Measurements from ENCODE around the gene HSPG2. TPM values are rescaled to one million over a fixed set of nuclear protein-coding genes. Genes with fewer than 3 reads are reported as not detected.
A peak's percentile ranks its signal among the peaks of the same experiment; 100 is the strongest.

Gene HSPG2
- total and polyA plus RNA-seq, 9 of the 15 experiments (the other 6 are each of a cell fraction or from before 2014, with no cell fraction given) = 0.14 to 160 (median 15.7) TPM

DNA sequence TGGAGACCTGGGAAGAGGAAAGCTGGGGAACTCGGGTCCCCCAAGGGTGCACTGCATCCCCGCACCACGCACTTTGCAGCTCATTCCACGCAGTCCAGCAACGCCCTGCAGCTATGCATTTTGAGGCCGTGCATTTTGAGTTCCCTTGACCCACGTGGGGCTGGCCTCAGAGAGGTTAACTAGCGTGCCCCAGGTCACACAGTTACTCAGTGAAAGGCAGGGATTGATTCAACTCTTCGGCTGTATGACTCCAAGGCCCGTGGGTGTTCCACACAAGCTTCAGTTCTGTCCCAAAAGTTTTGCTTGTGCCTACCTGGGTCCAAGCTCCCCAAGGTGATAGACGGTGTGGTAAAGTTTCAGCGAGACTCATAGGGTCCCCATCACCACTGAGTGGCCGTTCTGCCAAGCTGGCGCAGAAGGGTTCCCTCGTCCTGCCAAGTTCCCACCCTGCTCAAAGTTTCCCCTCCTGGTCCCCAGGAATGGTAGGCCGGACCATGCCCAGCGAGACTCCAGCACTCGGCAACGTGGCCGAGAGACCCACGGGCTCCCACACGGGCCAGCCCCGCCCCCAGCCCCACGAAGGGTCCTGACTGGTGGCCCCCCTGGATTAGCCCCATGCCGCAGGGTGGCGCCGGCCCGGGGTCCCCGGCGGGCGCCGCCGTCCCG lies 611 bp downstream of the HSPG2 start (continued):
- TF ChIP-seq HCFC1 (IDR thresholded peaks at IDR 0.05; ENCODE audit: low read depth, low read length) = no peak
- TF ChIP-seq, protein P1, sequence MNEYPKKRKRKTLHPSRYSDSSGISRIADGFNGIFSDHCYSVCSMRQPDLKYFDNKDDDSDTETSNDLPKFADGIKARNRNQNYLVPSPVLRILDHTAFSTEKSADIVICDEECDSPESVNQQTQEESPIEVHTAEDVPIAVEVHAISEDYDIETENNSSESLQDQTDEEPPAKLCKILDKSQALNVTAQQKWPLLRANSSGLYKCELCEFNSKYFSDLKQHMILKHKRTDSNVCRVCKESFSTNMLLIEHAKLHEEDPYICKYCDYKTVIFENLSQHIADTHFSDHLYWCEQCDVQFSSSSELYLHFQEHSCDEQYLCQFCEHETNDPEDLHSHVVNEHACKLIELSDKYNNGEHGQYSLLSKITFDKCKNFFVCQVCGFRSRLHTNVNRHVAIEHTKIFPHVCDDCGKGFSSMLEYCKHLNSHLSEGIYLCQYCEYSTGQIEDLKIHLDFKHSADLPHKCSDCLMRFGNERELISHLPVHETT (CRISPR knock-in tag; conservative IDR thresholded peaks at IDR 0.05 in 1 of 2, IDR thresholded peaks at IDR 0.05 in 1 of 2) = no peak
- TF ChIP-seq DACH1 (IDR thresholded peaks at IDR 0.05; ENCODE audit: partially characterized antibody) = no peak
- TF ChIP-seq MCM2 (IDR thresholded peaks at IDR 0.05; ENCODE audit: low read depth) = no peak
- no peak for TF ChIP-seq CBX1 (IDR thresholded peaks at IDR 0.05; ENCODE audit: low read depth)
- TF ChIP-seq, protein P2, sequence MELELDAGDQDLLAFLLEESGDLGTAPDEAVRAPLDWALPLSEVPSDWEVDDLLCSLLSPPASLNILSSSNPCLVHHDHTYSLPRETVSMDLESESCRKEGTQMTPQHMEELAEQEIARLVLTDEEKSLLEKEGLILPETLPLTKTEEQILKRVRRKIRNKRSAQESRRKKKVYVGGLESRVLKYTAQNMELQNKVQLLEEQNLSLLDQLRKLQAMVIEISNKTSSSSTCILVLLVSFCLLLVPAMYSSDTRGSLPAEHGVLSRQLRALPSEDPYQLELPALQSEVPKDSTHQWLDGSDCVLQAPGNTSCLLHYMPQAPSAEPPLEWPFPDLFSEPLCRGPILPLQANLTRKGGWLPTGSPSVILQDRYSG (tag; conservative IDR thresholded peaks at IDR 0.05; ENCODE audit: low read depth) = no peak
- TF ChIP-seq TBP (optimal IDR thresholded peaks at IDR 0.05; ENCODE audit: low read depth, low read length) = no peak
- TF ChIP-seq ZNF239 (CRISPR knock-in tag; IDR thresholded peaks at IDR 0.05) = no peak
- 0 out of 2 replicates have a peak, but pooled peaks have one; percentile 33 for TF ChIP-seq SMAD4 (CRISPR knock-in tag; conservative IDR thresholded peaks at IDR 0.05)
- TF ChIP-seq, protein P3, sequence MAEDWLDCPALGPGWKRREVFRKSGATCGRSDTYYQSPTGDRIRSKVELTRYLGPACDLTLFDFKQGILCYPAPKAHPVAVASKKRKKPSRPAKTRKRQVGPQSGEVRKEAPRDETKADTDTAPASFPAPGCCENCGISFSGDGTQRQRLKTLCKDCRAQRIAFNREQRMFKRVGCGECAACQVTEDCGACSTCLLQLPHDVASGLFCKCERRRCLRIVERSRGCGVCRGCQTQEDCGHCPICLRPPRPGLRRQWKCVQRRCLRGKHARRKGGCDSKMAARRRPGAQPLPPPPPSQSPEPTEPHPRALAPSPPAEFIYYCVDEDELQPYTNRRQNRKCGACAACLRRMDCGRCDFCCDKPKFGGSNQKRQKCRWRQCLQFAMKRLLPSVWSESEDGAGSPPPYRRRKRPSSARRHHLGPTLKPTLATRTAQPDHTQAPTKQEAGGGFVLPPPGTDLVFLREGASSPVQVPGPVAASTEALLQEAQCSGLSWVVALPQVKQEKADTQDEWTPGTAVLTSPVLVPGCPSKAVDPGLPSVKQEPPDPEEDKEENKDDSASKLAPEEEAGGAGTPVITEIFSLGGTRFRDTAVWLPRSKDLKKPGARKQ (CRISPR knock-in tag; IDR thresholded peaks at IDR 0.05) = no peak
- peak; percentile 53; the same call in 1 of the 2 replicates for TF ChIP-seq XRCC5 (IDR thresholded peaks at IDR 0.05; ENCODE audit: low read depth, low read length)
- no peak for TF ChIP-seq TBL1XR1 (IDR thresholded peaks at IDR 0.05; ENCODE audit: low read length in 2 of 2)
- TF ChIP-seq ATF7 (IDR thresholded peaks at IDR 0.05) = no peak
- TF ChIP-seq ZNF41 (CRISPR knock-in tag; conservative IDR thresholded peaks at IDR 0.05) = no peak
- TF ChIP-seq, protein P4, sequence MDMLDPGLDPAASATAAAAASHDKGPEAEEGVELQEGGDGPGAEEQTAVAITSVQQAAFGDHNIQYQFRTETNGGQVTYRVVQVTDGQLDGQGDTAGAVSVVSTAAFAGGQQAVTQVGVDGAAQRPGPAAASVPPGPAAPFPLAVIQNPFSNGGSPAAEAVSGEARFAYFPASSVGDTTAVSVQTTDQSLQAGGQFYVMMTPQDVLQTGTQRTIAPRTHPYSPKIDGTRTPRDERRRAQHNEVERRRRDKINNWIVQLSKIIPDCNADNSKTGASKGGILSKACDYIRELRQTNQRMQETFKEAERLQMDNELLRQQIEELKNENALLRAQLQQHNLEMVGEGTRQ (CRISPR knock-in tag; IDR thresholded peaks at IDR 0.05) = peak; percentile 56
- TF ChIP-seq NCOR1 (IDR thresholded peaks at IDR 0.05) = no peak
- TF ChIP-seq HMG20A (CRISPR knock-in tag; conservative IDR thresholded peaks at IDR 0.05) = no peak
- no peak for TF ChIP-seq E2F3 (CRISPR knock-in tag; IDR thresholded peaks at IDR 0.05)
- TF ChIP-seq, protein P5, sequence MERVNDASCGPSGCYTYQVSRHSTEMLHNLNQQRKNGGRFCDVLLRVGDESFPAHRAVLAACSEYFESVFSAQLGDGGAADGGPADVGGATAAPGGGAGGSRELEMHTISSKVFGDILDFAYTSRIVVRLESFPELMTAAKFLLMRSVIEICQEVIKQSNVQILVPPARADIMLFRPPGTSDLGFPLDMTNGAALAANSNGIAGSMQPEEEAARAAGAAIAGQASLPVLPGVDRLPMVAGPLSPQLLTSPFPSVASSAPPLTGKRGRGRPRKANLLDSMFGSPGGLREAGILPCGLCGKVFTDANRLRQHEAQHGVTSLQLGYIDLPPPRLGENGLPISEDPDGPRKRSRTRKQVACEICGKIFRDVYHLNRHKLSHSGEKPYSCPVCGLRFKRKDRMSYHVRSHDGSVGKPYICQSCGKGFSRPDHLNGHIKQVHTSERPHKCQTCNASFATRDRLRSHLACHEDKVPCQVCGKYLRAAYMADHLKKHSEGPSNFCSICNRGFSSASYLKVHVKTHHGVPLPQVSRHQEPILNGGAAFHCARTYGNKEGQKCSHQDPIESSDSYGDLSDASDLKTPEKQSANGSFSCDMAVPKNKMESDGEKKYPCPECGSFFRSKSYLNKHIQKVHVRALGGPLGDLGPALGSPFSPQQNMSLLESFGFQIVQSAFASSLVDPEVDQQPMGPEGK (CRISPR knock-in tag; IDR thresholded peaks at IDR 0.05; ENCODE audit: borderline replicate concordance) = no peak
- TF ChIP-seq L3MBTL2 (IDR thresholded peaks at IDR 0.05) = 0 out of 2 replicates have a peak, but pooled peaks have one; percentile 31
- TF ChIP-seq SP2 (IDR thresholded peaks at IDR 0.05; ENCODE audit: extremely low read depth, low read depth, low read length, poor library complexity, severe bottlenecking) = no peak
- TF ChIP-seq RFX7 (CRISPR knock-in tag; IDR thresholded peaks at IDR 0.05) = no peak
